B cell (primary cell): ENCODE data around the gene TTC34. TPM values are rescaled to one million over a fixed set of nuclear protein-coding genes. Genes with fewer than 3 reads are reported as not detected.

Experiments
- ATAC-seq: fragments of 200-7000 bp; cut with Tn5 transposase; one replicate; pipeline ENCODE4 v1.10.0; 2021; ENCODE audit warnings: low read depth, mild to moderate bottlenecking, moderate number of reproducible peaks, moderate library complexity
- CTCF ChIA-PET: fragments of 350-600 bp; sonication (Branson Sonifier 250); formaldehyde crosslinking; loops from one replicate; lab custom pipeline; 2021; ENCODE audit warnings: antibody characterized with exemption, inconsistent platforms; lab: Charles Lee
- POLR2A ChIA-PET: fragments of 350-600 bp; sonication (Branson Sonifier 250); formaldehyde crosslinking; loops from one replicate; lab custom pipeline; 2021; ENCODE audit warnings: antibody characterized with exemption; lab: Charles Lee
- DNase-seq: peaks from one replicate; pipeline ENCODE4 v3.0.0; 2013
- H2AFZ ChIP-seq: 2 replicates; pipeline ENCODE4 v1.6.1; 2012; ENCODE audit warnings: mild to moderate bottlenecking, low read depth, low read length; ENCODE audit not compliant: insufficient read depth, poor library complexity, severe bottlenecking
- H3K27ac ChIP-seq, 2 donors: 1 replicate in 1 of 2; 2 replicates in 1 of 2; pipeline ENCODE4 v1.5.1; 2012 to 2013; ENCODE audit warnings: low read length in 2 of 2, mild to moderate bottlenecking in 2 of 2, moderate library complexity in 1 of 2
- H3K27me3 ChIP-seq, 4 experiments: fragments of 200-600 bp in 1 of 4; sonication (generic) in 1 of 4; replicated peaks in 1 of 4; 1 replicate in 2 of 4; 2 replicates in 2 of 4; pipeline versions ENCODE4 v1.6.1 to v1.7.0; 2013 to 2016; ENCODE audit warnings: low read length in 3 of 4, mild to moderate bottlenecking in 2 of 4, mixed read lengths in 1 of 4, moderate library complexity in 1 of 4; ENCODE audit not compliant: insufficient read depth in 4 of 4, control insufficient read depth in 3 of 4; ENCODE audit errors: control extremely low read depth in 1 of 4
- H3K36me3 ChIP-seq, 2 experiments: replicated peaks in 1 of 2; 1 replicate in 1 of 2; 2 replicates in 1 of 2; pipeline versions ENCODE4 v1.6.1 to v1.7.1; 2013; ENCODE audit warnings: low read length in 1 of 2; ENCODE audit not compliant: insufficient read depth in 2 of 2, control insufficient read depth in 1 of 2; ENCODE audit errors: control extremely low read depth in 1 of 2, extremely low read depth in 1 of 2
- H3K4me1 ChIP-seq, 2 donors: fragments of 200-600 bp in 1 of 2; sonication (generic) in 1 of 2; 1 replicate in 1 of 2; 2 replicates in 1 of 2; pipeline versions ENCODE4 v1.5.1 to v1.6.1; 2013 to 2017; ENCODE audit warnings: low read length in 2 of 2; ENCODE audit not compliant: control insufficient read depth in 2 of 2, insufficient read depth in 2 of 2
- H3K4me2 ChIP-seq: replicated peaks from 2 replicates; pipeline ENCODE3; 2012; ENCODE audit warnings: mild to moderate bottlenecking, low read depth, low read length; ENCODE audit not compliant: poor library complexity, severe bottlenecking
- H3K4me3 ChIP-seq, 5 experiments: fragments of 200-600 bp in 1 of 5; sonication (generic) in 1 of 5; 1 replicate in 3 of 5; 2 replicates in 2 of 5; pipeline versions ENCODE4 v1.5.1 to v1.7.0; 2011 to 2016; ENCODE audit warnings: low read length in 4 of 5, mild to moderate bottlenecking in 4 of 5, low read depth in 2 of 5, control low read depth in 1 of 5, moderate library complexity in 1 of 5; ENCODE audit not compliant: insufficient read depth in 1 of 5; ENCODE audit errors: control extremely low read depth in 1 of 5, extremely low read depth in 1 of 5
- H3K79me2 ChIP-seq: fragments of 200-600 bp; sonication (generic); one replicate; pipeline ENCODE4 v1.6.0; 2016; ENCODE audit warnings: low read length; ENCODE audit not compliant: control insufficient read depth, insufficient read depth
- H3K9ac ChIP-seq: fragments of 200-600 bp; sonication (generic); 2 replicates; pipeline ENCODE4 v1.6.1; 2017; ENCODE audit warnings: mild to moderate bottlenecking, low read length, moderate library complexity
- H3K9me3 ChIP-seq, 3 donors: one replicate each; pipeline versions ENCODE4 v1.6.1 to v1.7.1; 2013; ENCODE audit warnings: low read length in 2 of 3; ENCODE audit not compliant: control insufficient read depth in 2 of 3, insufficient read depth in 1 of 3; ENCODE audit errors: control extremely low read depth in 1 of 3
- H4K20me1 ChIP-seq: 2 replicates; pipeline ENCODE4 v1.6.0; 2012; ENCODE audit warnings: mild to moderate bottlenecking, low read length; ENCODE audit not compliant: insufficient read depth, control insufficient read depth, poor library complexity, severe bottlenecking
- H3K27ac Mint-ChIP-seq: one replicate; pipeline ENCODE4 v1.8.0; 2021; ENCODE audit warnings: mixed read lengths
- H3K27me3 Mint-ChIP-seq: one replicate; pipeline ENCODE4 v1.8.0; 2021; ENCODE audit warnings: mixed read lengths
- H3K4me1 Mint-ChIP-seq: one replicate; pipeline ENCODE4 v1.8.0; 2021; ENCODE audit warnings: mixed read lengths
- H3K4me3 Mint-ChIP-seq: one replicate; pipeline ENCODE4 v1.8.0; 2021; ENCODE audit warnings: mixed read lengths
- H3K9me3 Mint-ChIP-seq: one replicate; pipeline ENCODE4 v1.8.0; 2022; ENCODE audit warnings: mixed read lengths; ENCODE audit not compliant: insufficient read depth
- CTCF ChIP-seq: fragments of 200-600 bp; IDR thresholded peaks from one replicate; pipeline ENCODE4 v1.8.0; 2022; ENCODE audit warnings: antibody characterized with exemption, mild to moderate bottlenecking
- EZH2 ChIP-seq: IDR thresholded peaks from 2 replicates; pipeline ENCODE4 v1.6.1; 2012; ENCODE audit warnings: borderline replicate concordance, low read depth, mild to moderate bottlenecking, moderate library complexity, low read length; ENCODE audit not compliant: insufficient read depth, poor library complexity, severe bottlenecking
- WGBS: methylation state at CpG from one replicate; pipeline ENCODE4 v1.1.5; 2013; ENCODE audit warnings: missing lambda C conversion rate; ENCODE audit not compliant: insufficient coverage; 5-methylcytosine and 5-hydroxymethylcytosine counted together
- intact Hi-C: fragments of 100-400 bp; cut with micrococcal nuclease; formaldehyde crosslinking; loops from one replicate; pipeline ENCODE4 v1.10.0; 2022
- polyA plus RNA-seq: library from polyadenylated mRNA; depleted of rRNA; stranded (reverse); fragments of >200 nt; gene quantifications from 2 replicates; pipeline ENCODE4 v1.2.3, GENCODE V29; 2012
- total RNA-seq, 2 donors: library from RNA; stranded (reverse); fragments of 120-200 nt in 1 of 2; gene quantifications; 1 replicate in 1 of 2; 2 replicates in 1 of 2; pipeline versions ENCODE4 v1.2.3 to v1.2.4, GENCODE V29; 2013 to 2022

The TTC34 gene
- total and polyA plus RNA-seq, 2 donors (not counting 1 experiment from before 2014, with no cell fraction given): 2.1 to 8.1 TPM

GRCh38 chr1:2789986-2790581 is 11.4 kb downstream of the TTC34 start:
- peaks cover 2 to 29% (median 19%) of the 10 kb centered on the region in 3 donors for H3K9me3 ChIP-seq
- POLR2A ChIA-PET: no interaction called here

More at GRCh38 chr1:2789986-2790581, 11.4 kb downstream of the TTC34 start:
- no peaks in the 10 kb centered on the region for H3K36me3 ChIP-seq
- H4K20me1 ChIP-seq: no peaks in the 10 kb centered on the region
- no peak overlapping the region for H3K4me3 ChIP-seq
- no peaks in the 10 kb centered on the region for H3K79me2 ChIP-seq
- no peak overlapping the region for H2AFZ ChIP-seq
- CTCF ChIA-PET: no interaction called here
- DNase-seq: peak; percentile 3
- Mint-ChIP-seq H3K4me3 (no peak overlapping the region), H3K4me1 (peaks cover 1% of the 10 kb centered on the region), H3K27ac (no peak overlapping the region), H3K9me3 (peaks cover 11% of the 10 kb centered on the region), H3K27me3 (peaks cover 31% of the 10 kb centered on the region)
- ATAC-seq: no peak
- TF ChIP-seq CTCF (no peak), EZH2 (no peak)
- WGBS: 30% methylated on average over 58 of the region's 58 CpGs
- H3K4me1 ChIP-seq: peaks cover 0 to 3% of the 10 kb centered on the region in 2 donors
- H3K4me2 ChIP-seq: no peak overlapping the region
- no peak overlapping the region for H3K9ac ChIP-seq
- H3K27ac ChIP-seq: no peak overlapping the region
- intact Hi-C loops: no loop called here
- H3K27me3 ChIP-seq: peaks cover 0 to 50% (median 7%) of the 10 kb centered on the region in 4 experiments
